Liver (tissue), 9 donors: ENCODE measurements around the gene ZBTB11. TPM values are rescaled to one million over a fixed set of nuclear protein-coding genes. Genes with fewer than 3 reads are reported as not detected.

Experiments
- DNase-seq: peaks from one replicate; pipeline ENCODE4 v3.0.0-alpha.2; 2017; ENCODE audit warnings: low spot score
- H3K27ac ChIP-seq, 2 donors: one replicate each; pipeline ENCODE4 v1.7.0; 2013; ENCODE audit warnings: inconsistent platforms in 2 of 2, low read length in 2 of 2, control low read depth in 1 of 2, low read depth in 1 of 2, mild to moderate bottlenecking in 1 of 2
- H3K27me3 ChIP-seq, 4 donors: one replicate each; pipeline versions ENCODE4 v1.6.1 to v1.7.0; 2013; ENCODE audit warnings: low read length in 3 of 4, inconsistent platforms in 1 of 4, mild to moderate bottlenecking in 1 of 4, moderate library complexity in 1 of 4; ENCODE audit not compliant: control insufficient read depth in 4 of 4, insufficient read depth in 4 of 4
- H3K36me3 ChIP-seq, 4 donors: one replicate each; pipeline versions ENCODE4 v1.6.1 to v1.7.0; 2013; ENCODE audit warnings: low read length in 3 of 4, mild to moderate bottlenecking in 3 of 4, low read depth in 1 of 4, moderate library complexity in 1 of 4; ENCODE audit not compliant: control insufficient read depth in 4 of 4, insufficient read depth in 3 of 4
- H3K4me1 ChIP-seq, 4 donors: one replicate each; pipeline versions ENCODE4 v1.6.1 to v1.7.0; 2013; ENCODE audit warnings: low read length in 3 of 4, mild to moderate bottlenecking in 3 of 4, moderate library complexity in 1 of 4; ENCODE audit not compliant: control insufficient read depth in 4 of 4, insufficient read depth in 4 of 4
- H3K4me3 ChIP-seq, 3 donors: one replicate each; pipeline versions ENCODE4 v1.6.1 to v1.7.0; 2013; ENCODE audit warnings: low read length in 3 of 3, control low read depth in 1 of 3, low read depth in 1 of 3, mild to moderate bottlenecking in 1 of 3
- H3K9ac ChIP-seq, 2 donors: one replicate each; pipeline ENCODE4 v1.7.0; 2013; ENCODE audit warnings: low read length in 2 of 2, mild to moderate bottlenecking in 2 of 2, moderate library complexity in 2 of 2, control low read depth in 1 of 2, low read depth in 1 of 2
- H3K9me3 ChIP-seq, 4 donors: one replicate each; pipeline versions ENCODE4 v1.6.1 to v1.7.0; 2013; ENCODE audit warnings: low read length in 3 of 4; ENCODE audit not compliant: control insufficient read depth in 4 of 4
- FOXA1 ChIP-seq: IDR thresholded peaks from 2 replicates; pipeline ENCODE4 v1.6.1; 2016; ENCODE audit warnings: antibody characterized with exemption
- FOXA2 ChIP-seq: IDR thresholded peaks from 2 replicates; pipeline ENCODE4 v1.6.1; 2016; ENCODE audit warnings: antibody characterized with exemption
- GABPA ChIP-seq, 2 donors: IDR thresholded peaks in 1 of 2; conservative IDR thresholded peaks in 1 of 2; 2 replicates each; pipeline ENCODE4 v1.6.1; 2016; ENCODE audit warnings: antibody characterized with exemption in 2 of 2, mild to moderate bottlenecking in 1 of 2, moderate library complexity in 1 of 2
- HNF4A ChIP-seq, 2 donors: conservative IDR thresholded peaks; 2 replicates each; pipeline ENCODE4 v1.6.1; 2016; ENCODE audit warnings: antibody characterized with exemption in 2 of 2, mild to moderate bottlenecking in 2 of 2
- JUND ChIP-seq, 2 donors: IDR thresholded peaks; 2 replicates each; pipeline ENCODE4 v1.6.1; 2016; ENCODE audit warnings: antibody characterized with exemption in 2 of 2
- NR2F2 ChIP-seq: IDR thresholded peaks from 2 replicates; pipeline ENCODE4 v1.6.1; 2016; ENCODE audit warnings: antibody characterized with exemption
- RAD21 ChIP-seq, 2 donors: IDR thresholded peaks; 2 replicates each; pipeline ENCODE4 v1.6.1; 2016; ENCODE audit warnings: antibody characterized with exemption in 2 of 2, mild to moderate bottlenecking in 2 of 2
- RXRA ChIP-seq, 2 donors: IDR thresholded peaks; 2 replicates each; pipeline ENCODE4 v1.6.1; 2017 to 2018; ENCODE audit warnings: antibody characterized with exemption in 2 of 2, mild to moderate bottlenecking in 1 of 2
- SP1 ChIP-seq: IDR thresholded peaks from 2 replicates; pipeline ENCODE4 v1.6.1; 2018; ENCODE audit warnings: antibody characterized with exemption, mild to moderate bottlenecking
- TAF1 ChIP-seq: conservative IDR thresholded peaks from 2 replicates; pipeline ENCODE4 v1.6.1; 2016; ENCODE audit warnings: antibody characterized with exemption, mild to moderate bottlenecking
- YY1 ChIP-seq: IDR thresholded peaks from 2 replicates; pipeline ENCODE4 v1.6.1; 2016; ENCODE audit warnings: antibody characterized with exemption, mild to moderate bottlenecking
- WGBS: extraction: QIAGEN DNeasy Blood & Tissue Kit; methylation state at CpG from one replicate; pipeline ENCODE4 v1.1.7; 2013; 5-methylcytosine and 5-hydroxymethylcytosine counted together
- polyA plus RNA-seq, 2 donors: library from polyadenylated mRNA; stranded (reverse) in 1 of 2; unstranded in 1 of 2; fragments of 200-250 nt in 1 of 2; fragments of >200 nt in 1 of 2; fragmentation: Nextera tagmentation in 1 of 2; extraction: Ambion mirVana in 1 of 2; gene quantifications; one replicate each; pipeline versions ENCODE4 v1.2.1 to v1.2.3, GENCODE V29; 2013 to 2015
- total RNA-seq, 2 donors: library from RNA; depleted of rRNA; stranded (reverse); fragments of >200 nt; gene quantifications; one replicate each; pipeline ENCODE4 v1.2.3, GENCODE V29; 2014
- TF ChIP-seq, protein P1 (sequence below): IDR thresholded peaks from 2 replicates; pipeline ENCODE4 v1.6.1; 2016; ENCODE audit warnings: antibody characterized with exemption
- TF ChIP-seq, protein P2 (sequence below): IDR thresholded peaks from 2 replicates; pipeline ENCODE4 v1.6.1; 2016; ENCODE audit warnings: antibody characterized with exemption
- TF ChIP-seq, protein P3 (sequence below): IDR thresholded peaks from 2 replicates; pipeline ENCODE4 v1.6.1; 2016; ENCODE audit warnings: antibody characterized with exemption, mild to moderate bottlenecking
- TF ChIP-seq, protein P4 (sequence below): IDR thresholded peaks from 2 replicates; pipeline ENCODE4 v1.6.1; 2016; ENCODE audit warnings: antibody characterized with exemption
- TF ChIP-seq, protein P5 (sequence below): fragments of 150-350 bp; IDR thresholded peaks from 2 replicates; pipeline ENCODE4 v1.5.1; 2017; ENCODE audit warnings: improper control_type of control experiment, low read depth, low read length; ENCODE audit not compliant: missing input control
- donor health status: healthy.
- donor health status: healthy.
- donor health status: healthy.
- donor health status: healthy.
- donor health status: healthy.

The ZBTB11 gene
- total and polyA plus RNA-seq, 4 donors = 3.8 to 18.7 (median 9.2) TPM

DNA sequence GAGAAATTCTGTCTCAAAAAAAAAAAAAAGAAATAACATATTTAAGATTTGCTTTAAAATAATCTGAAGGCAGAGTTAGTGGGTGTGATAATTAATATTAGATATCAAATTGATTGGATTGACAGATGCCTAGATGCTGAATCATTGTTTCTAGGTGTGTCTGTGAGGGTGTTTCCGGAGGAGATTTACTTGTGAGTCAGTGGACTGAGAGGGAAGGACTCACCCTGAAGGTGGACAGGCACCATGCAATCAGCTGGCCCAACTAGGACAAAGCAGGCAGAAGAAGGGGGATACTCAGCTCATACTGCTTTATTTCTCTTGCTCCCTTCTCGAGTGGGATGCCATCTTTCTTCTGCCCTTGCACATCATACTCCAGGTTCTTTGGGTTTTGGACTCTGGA lies 26.2 kb upstream of the ZBTB11 start:
- H3K4me3 ChIP-seq = no peak overlapping the region
- H3K9ac ChIP-seq = no peak overlapping the region
- no peak for TF ChIP-seq JUND (IDR thresholded peaks at IDR 0.05)
- TF ChIP-seq HNF4A (conservative IDR thresholded peaks at IDR 0.05) = no peak
- H3K4me1 ChIP-seq = no peaks in the 10 kb centered on the region
- no peaks in the 10 kb centered on the region for H3K27me3 ChIP-seq
- no peaks in the 10 kb centered on the region for H3K36me3 ChIP-seq
- no peaks in the 10 kb centered on the region for H3K9me3 ChIP-seq
- H3K27ac ChIP-seq = no peak overlapping the region
- 90% methylated on average over 2 of the region's 2 CpGs for WGBS
- DNase-seq = no peak

DNA sequence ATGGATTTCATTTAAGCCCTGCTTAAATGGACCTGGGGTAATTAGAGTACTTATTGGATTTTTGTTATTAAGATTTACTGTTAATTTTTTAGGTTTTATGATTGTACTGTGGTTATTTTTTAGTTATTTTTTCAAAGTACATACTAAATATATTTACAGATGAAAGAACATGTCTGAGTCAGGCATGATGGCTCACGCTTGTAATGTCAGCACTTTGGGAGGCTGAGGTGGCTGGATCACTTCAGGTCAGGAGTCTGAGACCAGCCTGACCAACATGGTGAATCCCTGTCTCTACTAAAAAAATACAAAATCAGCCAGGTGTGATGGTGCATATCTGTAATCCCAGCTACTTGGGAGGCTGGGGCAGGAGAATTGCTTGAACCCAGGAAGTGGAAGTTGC lies 25.8 kb upstream of the ZBTB11 start:
- Histone ChIP-seq H3K4me3 (no peak overlapping the region), H3K9ac (no peak overlapping the region), H3K27ac (no peak overlapping the region), H3K36me3 (no peaks in the 10 kb centered on the region), H3K9me3 (no peaks in the 10 kb centered on the region), H3K4me1 (no peaks in the 10 kb centered on the region), H3K27me3 (no peaks in the 10 kb centered on the region)
- no peak for DNase-seq
- TF ChIP-seq, protein P1, sequence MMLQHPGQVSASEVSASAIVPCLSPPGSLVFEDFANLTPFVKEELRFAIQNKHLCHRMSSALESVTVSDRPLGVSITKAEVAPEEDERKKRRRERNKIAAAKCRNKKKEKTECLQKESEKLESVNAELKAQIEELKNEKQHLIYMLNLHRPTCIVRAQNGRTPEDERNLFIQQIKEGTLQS = no peak
- WGBS = 93% methylated on average over 1 of the region's 1 CpG

DNA sequence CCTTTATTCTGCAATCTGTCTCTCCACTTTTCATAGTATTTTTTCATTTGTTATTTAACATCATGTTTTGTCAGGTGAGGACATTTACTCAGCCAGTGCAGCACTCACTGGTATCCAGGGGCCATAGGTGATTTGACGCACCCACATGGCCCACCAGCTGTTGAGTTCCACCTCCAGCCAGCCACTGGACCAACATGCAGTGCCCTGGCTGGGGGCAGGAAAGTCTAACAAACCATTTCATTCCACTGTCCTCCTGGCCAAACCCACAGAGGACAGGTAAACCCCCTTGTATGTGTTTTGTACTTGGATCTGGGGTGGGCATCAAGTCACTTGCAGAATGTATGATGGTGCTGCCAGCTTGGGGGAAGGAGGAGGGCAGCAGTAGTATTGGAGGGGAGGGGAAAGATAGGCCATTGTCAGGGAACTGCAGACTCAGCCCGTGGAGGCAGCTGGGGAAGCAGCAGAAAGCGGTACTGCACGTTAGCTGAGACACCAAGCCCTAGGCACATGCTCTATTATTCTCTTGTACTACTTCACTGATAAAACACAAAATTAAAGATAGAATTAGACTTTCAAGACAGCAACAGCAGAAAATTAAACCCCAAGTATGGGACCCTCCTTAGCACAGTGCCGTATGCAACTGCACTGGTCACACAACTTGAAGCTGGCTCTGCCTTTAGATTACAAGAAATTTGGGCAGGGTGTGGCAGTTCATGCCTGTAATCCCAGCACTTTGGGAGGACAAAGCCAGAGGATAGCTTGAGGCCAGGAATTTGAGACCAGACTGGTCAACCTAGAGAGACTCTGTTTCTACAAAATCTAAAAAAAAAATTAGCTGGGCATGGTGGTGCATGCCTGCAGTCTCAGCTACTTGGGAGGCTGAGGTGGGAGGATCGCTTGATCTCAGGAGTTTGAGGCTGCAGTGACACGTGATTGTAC lies 25.0 kb upstream of the ZBTB11 start:
- Histone ChIP-seq H3K9me3 (no peaks in the 10 kb centered on the region), H3K9ac (no peak overlapping the region), H3K4me3 (no peak overlapping the region), H3K27ac (no peak overlapping the region), H3K4me1 (no peaks in the 10 kb centered on the region), H3K27me3 (no peaks in the 10 kb centered on the region), H3K36me3 (no peaks in the 10 kb centered on the region)
- TF ChIP-seq, protein P2, sequence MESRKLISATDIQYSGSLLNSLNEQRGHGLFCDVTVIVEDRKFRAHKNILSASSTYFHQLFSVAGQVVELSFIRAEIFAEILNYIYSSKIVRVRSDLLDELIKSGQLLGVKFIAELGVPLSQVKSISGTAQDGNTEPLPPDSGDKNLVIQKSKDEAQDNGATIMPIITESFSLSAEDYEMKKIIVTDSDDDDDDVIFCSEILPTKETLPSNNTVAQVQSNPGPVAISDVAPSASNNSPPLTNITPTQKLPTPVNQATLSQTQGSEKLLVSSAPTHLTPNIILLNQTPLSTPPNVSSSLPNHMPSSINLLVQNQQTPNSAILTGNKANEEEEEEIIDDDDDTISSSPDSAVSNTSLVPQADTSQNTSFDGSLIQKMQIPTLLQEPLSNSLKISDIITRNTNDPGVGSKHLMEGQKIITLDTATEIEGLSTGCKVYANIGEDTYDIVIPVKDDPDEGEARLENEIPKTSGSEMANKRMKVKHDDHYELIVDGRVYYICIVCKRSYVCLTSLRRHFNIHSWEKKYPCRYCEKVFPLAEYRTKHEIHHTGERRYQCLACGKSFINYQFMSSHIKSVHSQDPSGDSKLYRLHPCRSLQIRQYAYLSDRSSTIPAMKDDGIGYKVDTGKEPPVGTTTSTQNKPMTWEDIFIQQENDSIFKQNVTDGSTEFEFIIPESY = no peak
- TF ChIP-seq, protein P3, sequence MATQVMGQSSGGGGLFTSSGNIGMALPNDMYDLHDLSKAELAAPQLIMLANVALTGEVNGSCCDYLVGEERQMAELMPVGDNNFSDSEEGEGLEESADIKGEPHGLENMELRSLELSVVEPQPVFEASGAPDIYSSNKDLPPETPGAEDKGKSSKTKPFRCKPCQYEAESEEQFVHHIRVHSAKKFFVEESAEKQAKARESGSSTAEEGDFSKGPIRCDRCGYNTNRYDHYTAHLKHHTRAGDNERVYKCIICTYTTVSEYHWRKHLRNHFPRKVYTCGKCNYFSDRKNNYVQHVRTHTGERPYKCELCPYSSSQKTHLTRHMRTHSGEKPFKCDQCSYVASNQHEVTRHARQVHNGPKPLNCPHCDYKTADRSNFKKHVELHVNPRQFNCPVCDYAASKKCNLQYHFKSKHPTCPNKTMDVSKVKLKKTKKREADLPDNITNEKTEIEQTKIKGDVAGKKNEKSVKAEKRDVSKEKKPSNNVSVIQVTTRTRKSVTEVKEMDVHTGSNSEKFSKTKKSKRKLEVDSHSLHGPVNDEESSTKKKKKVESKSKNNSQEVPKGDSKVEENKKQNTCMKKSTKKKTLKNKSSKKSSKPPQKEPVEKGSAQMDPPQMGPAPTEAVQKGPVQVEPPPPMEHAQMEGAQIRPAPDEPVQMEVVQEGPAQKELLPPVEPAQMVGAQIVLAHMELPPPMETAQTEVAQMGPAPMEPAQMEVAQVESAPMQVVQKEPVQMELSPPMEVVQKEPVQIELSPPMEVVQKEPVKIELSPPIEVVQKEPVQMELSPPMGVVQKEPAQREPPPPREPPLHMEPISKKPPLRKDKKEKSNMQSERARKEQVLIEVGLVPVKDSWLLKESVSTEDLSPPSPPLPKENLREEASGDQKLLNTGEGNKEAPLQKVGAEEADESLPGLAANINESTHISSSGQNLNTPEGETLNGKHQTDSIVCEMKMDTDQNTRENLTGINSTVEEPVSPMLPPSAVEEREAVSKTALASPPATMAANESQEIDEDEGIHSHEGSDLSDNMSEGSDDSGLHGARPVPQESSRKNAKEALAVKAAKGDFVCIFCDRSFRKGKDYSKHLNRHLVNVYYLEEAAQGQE = no peak
- TF ChIP-seq YY1 (no peak), RAD21 (IDR thresholded peaks at IDR 0.05) (no peak), FOXA1 (no peak), GABPA (IDR thresholded peaks at IDR 0.05 in 1 of 2, conservative IDR thresholded peaks at IDR 0.05 in 1 of 2) (no peak), RXRA (IDR thresholded peaks at IDR 0.05) (no peak), NR2F2 (no peak), FOXA2 (no peak), HNF4A (conservative IDR thresholded peaks at IDR 0.05) (no peak), TAF1 (no peak), JUND (IDR thresholded peaks at IDR 0.05) (no peak), SP1 (no peak)
- TF ChIP-seq, protein P1 = no peak
- TF ChIP-seq, protein P4, sequence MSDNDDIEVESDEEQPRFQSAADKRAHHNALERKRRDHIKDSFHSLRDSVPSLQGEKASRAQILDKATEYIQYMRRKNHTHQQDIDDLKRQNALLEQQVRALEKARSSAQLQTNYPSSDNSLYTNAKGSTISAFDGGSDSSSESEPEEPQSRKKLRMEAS = no peak
- TF ChIP-seq, protein P5, sequence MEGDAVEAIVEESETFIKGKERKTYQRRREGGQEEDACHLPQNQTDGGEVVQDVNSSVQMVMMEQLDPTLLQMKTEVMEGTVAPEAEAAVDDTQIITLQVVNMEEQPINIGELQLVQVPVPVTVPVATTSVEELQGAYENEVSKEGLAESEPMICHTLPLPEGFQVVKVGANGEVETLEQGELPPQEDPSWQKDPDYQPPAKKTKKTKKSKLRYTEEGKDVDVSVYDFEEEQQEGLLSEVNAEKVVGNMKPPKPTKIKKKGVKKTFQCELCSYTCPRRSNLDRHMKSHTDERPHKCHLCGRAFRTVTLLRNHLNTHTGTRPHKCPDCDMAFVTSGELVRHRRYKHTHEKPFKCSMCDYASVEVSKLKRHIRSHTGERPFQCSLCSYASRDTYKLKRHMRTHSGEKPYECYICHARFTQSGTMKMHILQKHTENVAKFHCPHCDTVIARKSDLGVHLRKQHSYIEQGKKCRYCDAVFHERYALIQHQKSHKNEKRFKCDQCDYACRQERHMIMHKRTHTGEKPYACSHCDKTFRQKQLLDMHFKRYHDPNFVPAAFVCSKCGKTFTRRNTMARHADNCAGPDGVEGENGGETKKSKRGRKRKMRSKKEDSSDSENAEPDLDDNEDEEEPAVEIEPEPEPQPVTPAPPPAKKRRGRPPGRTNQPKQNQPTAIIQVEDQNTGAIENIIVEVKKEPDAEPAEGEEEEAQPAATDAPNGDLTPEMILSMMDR = no peak
- DNase-seq = no peak
- WGBS = 89% methylated on average over 7 of the region's 7 CpGs
